GM12891 (cell line): ENCODE results near the gene VARS2.

Experiments
- POLR2A ChIP-seq: IDR thresholded peaks from 2 replicates; pipeline ENCODE4 v1.6.1; 2011; ENCODE audit warnings: low read depth, low read length, control low read depth
- POLR2AphosphoS5 ChIP-seq: IDR thresholded peaks from 2 replicates; pipeline ENCODE4 v1.6.1; 2011; ENCODE audit warnings: low read depth, low read length, control low read depth

GRCh38 chr6:30900863-30901417 lies 13.1 kb upstream of the VARS2 start:
- no peak for TF ChIP-seq POLR2AphosphoS5
- TF ChIP-seq POLR2A: no peak
